ES-I3 (cell line): ENCODE data around the gene DGKI.
"Not testable (repeated sequence)": the region's sequence is repeated elsewhere in the genome, so short reads cannot be mapped to it uniquely, and the experiment has no call there.

Source experiments
- H3K36me3 ChIP-seq: 2 replicates; pipeline ENCODE4 v1.6.1; 2013; ENCODE audit warnings: mild to moderate bottlenecking, low read length, control low read depth, moderate library complexity; ENCODE audit not compliant: insufficient read depth
- H3K4me1 ChIP-seq: 2 replicates; pipeline ENCODE4 v1.6.1; 2013; ENCODE audit warnings: mild to moderate bottlenecking, control low read depth, low read length; ENCODE audit not compliant: insufficient read depth
- H3K9ac ChIP-seq: 2 replicates; pipeline ENCODE4 v1.6.1; 2013; ENCODE audit warnings: low read depth, mild to moderate bottlenecking, low read length, moderate library complexity
- H3K9me3 ChIP-seq: 2 replicates; pipeline ENCODE4 v1.6.1; 2013; ENCODE audit warnings: mild to moderate bottlenecking, low read length, moderate library complexity; ENCODE audit not compliant: control insufficient read depth, insufficient read depth

DGKI gene

GRCh38 chr7:137469191-137469811 is 377.5 kb downstream of the DGKI start:
- no peaks in the 10 kb centered on the region for H3K9me3 ChIP-seq
- H3K4me1 ChIP-seq: no peaks in the 10 kb centered on the region; the same call in 1 of the 2 replicates
- no peaks in the 10 kb centered on the region for H3K36me3 ChIP-seq
- no peak overlapping the region for H3K9ac ChIP-seq

- H3K9ac ChIP-seq: no peak overlapping the region
- no peaks in the 10 kb centered on the region for H3K4me1 ChIP-seq
- H3K36me3 ChIP-seq: no peaks in the 10 kb centered on the region
- H3K9me3 ChIP-seq: no peaks in the 10 kb centered on the region
Observed at GRCh38 chr7:137462847-137463246, 383.9 kb downstream of the DGKI start.

GRCh38 chr7:137462074-137462715 is 384.6 kb downstream of the DGKI start:
- Histone ChIP-seq H3K9ac (no peak overlapping the region), H3K36me3 (no peaks in the 10 kb centered on the region), H3K4me1 (no peaks in the 10 kb centered on the region), H3K9me3 (no peaks in the 10 kb centered on the region)

GRCh38 chr7:137458399-137458798 is 388.4 kb downstream of the DGKI start:
- Histone ChIP-seq H3K36me3 (no peaks in the 10 kb centered on the region), H3K4me1 (no peaks in the 10 kb centered on the region; the same call in 1 of the 2 replicates), H3K9ac (no peak overlapping the region), H3K9me3 (no peaks in the 10 kb centered on the region)

GRCh38 chr7:137454767-137455166 is 392.0 kb downstream of the DGKI start:
- Histone ChIP-seq H3K9me3 (no peaks in the 10 kb centered on the region), H3K9ac (no peak overlapping the region), H3K36me3 (no peaks in the 10 kb centered on the region), H3K4me1 (no peaks in the 10 kb centered on the region; the same call in 1 of the 2 replicates)

- Histone ChIP-seq H3K9me3 (no peaks in the 10 kb centered on the region), H3K9ac (no peak overlapping the region), H3K4me1 (no peaks in the 10 kb centered on the region; the same call in 1 of the 2 replicates), H3K36me3 (no peaks in the 10 kb centered on the region)
Observed at GRCh38 chr7:137454246-137454724, 392.5 kb downstream of the DGKI start.

- Histone ChIP-seq H3K9ac (no peak overlapping the region), H3K4me1 (no peaks in the 10 kb centered on the region; the same call in 1 of the 2 replicates), H3K36me3 (no peaks in the 10 kb centered on the region), H3K9me3 (no peaks in the 10 kb centered on the region)
Observed at GRCh38 chr7:137453356-137453755, 393.4 kb downstream of the DGKI start.

- H3K4me1 ChIP-seq: no peaks in the 10 kb centered on the region; the same call in 1 of the 2 replicates
- H3K36me3 ChIP-seq: no peaks in the 10 kb centered on the region
- H3K9ac ChIP-seq: no peak overlapping the region
- H3K9me3 ChIP-seq: no peaks in the 10 kb centered on the region
Observed at GRCh38 chr7:137449016-137449415, 397.8 kb downstream of the DGKI start.

- not testable (repeated sequence) for H3K36me3 ChIP-seq, H3K9ac ChIP-seq
Observed at GRCh38 chr7:137448572-137448971, 398.2 kb downstream of the DGKI start.

GRCh38 chr7:137446025-137446424 is 400.7 kb downstream of the DGKI start:
- H3K9ac ChIP-seq: no peak overlapping the region

More at GRCh38 chr7:137448572-137448971, 398.2 kb downstream of the DGKI start:
- H3K9me3 ChIP-seq, H3K4me1 ChIP-seq: not testable (repeated sequence)

GRCh38 chr7:137445268-137445667 is 401.5 kb downstream of the DGKI start:
- no peaks in the 10 kb centered on the region for H3K9me3 ChIP-seq

More at GRCh38 chr7:137446025-137446424, 400.7 kb downstream of the DGKI start:
- H3K9me3 ChIP-seq: no peaks in the 10 kb centered on the region
- no peaks in the 10 kb centered on the region for H3K36me3 ChIP-seq
- no peaks in the 10 kb centered on the region for H3K4me1 ChIP-seq

GRCh38 chr7:137443616-137444015 is 403.2 kb downstream of the DGKI start:
- H3K36me3 ChIP-seq: no peaks in the 10 kb centered on the region
- H3K9ac ChIP-seq: no peak overlapping the region
- H3K9me3 ChIP-seq: no peaks in the 10 kb centered on the region
- no peaks in the 10 kb centered on the region for H3K4me1 ChIP-seq

More at GRCh38 chr7:137445268-137445667, 401.5 kb downstream of the DGKI start:
- no peaks in the 10 kb centered on the region for H3K36me3 ChIP-seq
- H3K4me1 ChIP-seq: no peaks in the 10 kb centered on the region
- H3K9ac ChIP-seq: no peak overlapping the region

- no peaks in the 10 kb centered on the region for H3K36me3 ChIP-seq
- no peaks in the 10 kb centered on the region for H3K9me3 ChIP-seq
- no peaks in the 10 kb centered on the region for H3K4me1 ChIP-seq
- no peak overlapping the region for H3K9ac ChIP-seq
Observed at GRCh38 chr7:137441451-137441850, 405.3 kb downstream of the DGKI start.

- Histone ChIP-seq H3K9ac (no peak overlapping the region), H3K36me3 (no peaks in the 10 kb centered on the region), H3K9me3 (no peaks in the 10 kb centered on the region), H3K4me1 (no peaks in the 10 kb centered on the region)
Observed at GRCh38 chr7:137439829-137440825, 406.6 kb downstream of the DGKI start.
